ENCODE measurements around the gene SPRY4. TPM values are rescaled to one million over a fixed set of nuclear protein-coding genes. Genes with fewer than 3 reads are reported as not detected.
"Not testable (repeated sequence)": the region's sequence is repeated elsewhere in the genome, so short reads cannot be mapped to it uniquely, and the experiment has no call there.

The SPRY4 gene
- total RNA-seq, 2 experiments from 2014 or later, result 0.05 to 0.27 TPM

DNA sequence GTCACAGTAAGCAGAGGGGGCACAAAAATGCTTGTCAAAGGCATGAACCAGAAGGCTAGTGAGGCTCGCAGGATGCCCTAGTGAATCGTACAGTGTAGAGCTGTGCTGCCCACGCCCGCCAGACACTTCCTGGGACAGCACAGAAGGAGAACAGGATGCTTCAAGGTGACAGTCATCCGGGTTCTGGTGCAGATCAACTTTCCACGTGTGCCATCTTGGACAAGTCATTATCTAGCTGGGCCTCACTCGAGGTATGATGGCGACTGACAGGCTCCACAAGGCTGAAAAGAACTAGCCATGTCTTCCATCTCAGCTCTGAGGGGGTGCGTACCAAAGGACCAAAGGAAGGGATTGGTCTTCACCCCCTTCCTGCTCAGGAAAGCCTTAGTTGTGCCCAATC, 14.0 kb downstream of the SPRY4 start:
- ChIA-PET POLR2A (no interaction called here), CTCF (interaction anchor here (2.1 kb wide), 1 partner anchor 13 kb away, joined by 8 read pairs; no protein-coding TSS in a partner anchor)
- H3K27me3 Mint-ChIP-seq, result no peaks in the 10 kb centered on the region
- H3K27ac Mint-ChIP-seq, result no peak overlapping the region
- H3K9me3 Mint-ChIP-seq, result no peaks in the 10 kb centered on the region
- peaks cover 5% of the 10 kb centered on the region for H3K4me1 Mint-ChIP-seq
- DNase-seq, result no peak
- no peak overlapping the region for H3K4me3 Mint-ChIP-seq
- no peaks in the 10 kb centered on the region for H3K36me3 Mint-ChIP-seq (ENCODE audit: low read depth)

DNA sequence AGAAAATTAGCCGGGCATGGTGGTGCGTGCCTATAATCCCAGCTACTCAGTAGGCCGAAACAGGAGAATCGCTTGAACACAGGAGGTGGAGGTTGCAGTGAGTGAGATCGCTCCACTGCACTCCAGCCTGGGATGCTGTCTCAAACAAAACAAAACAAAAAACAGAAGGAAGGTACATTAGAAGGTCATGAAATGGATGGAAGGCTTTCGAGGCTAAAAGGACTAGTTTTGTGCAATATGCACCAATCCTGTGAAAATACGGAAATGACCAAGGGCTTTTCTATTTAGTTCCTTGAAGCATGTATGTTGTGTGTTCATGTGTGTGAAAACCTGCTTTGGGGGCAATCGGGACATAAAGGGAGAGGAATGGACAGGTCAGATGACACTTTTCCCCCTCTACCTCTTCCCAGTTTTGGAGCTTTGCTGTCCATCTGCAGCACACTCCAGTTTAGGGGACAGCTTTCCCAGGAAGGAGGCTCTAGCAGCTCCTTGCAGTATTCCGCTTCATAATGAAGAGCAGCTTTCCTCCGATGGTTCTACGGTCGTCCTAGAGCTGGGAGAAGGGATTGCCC, 15.0 kb downstream of the SPRY4 start:
- H3K27me3 Mint-ChIP-seq, result no peaks in the 10 kb centered on the region
- no peak overlapping the region for H3K27ac Mint-ChIP-seq
- POLR2A ChIA-PET, result no interaction called here
- no peaks in the 10 kb centered on the region for H3K9me3 Mint-ChIP-seq
- no peaks in the 10 kb centered on the region for H3K36me3 Mint-ChIP-seq (ENCODE audit: low read depth)
- CTCF ChIA-PET, result interaction anchor here (0.6 to 2.1 kb wide), 3 partner anchors 10 to 28 kb away, joined by 3 to 8 read pairs (median 3); no protein-coding TSS in a partner anchor
- H3K4me1 Mint-ChIP-seq, result peaks cover 2% of the 10 kb centered on the region
- no peak for DNase-seq
- no peak overlapping the region for H3K4me3 Mint-ChIP-seq

DNA sequence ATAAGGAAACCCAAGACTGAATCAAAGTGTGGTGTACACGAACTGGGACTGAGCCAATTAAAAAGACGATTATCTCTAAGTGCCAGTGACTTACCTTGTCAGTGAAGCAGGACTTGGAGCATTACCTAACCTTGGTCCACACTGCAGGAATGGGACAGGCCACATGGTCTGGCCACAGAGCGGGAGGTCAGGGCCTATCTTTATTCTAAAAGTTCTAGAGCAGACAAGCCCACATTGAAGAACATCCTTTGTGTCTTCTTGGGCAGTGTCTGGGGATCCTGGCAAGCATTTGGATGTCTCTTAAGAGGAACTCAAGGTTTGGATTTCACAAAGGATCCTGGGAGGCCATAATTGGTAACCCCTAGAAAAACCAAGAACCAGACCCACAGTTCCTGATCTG, 16.5 kb downstream of the SPRY4 start:
- Mint-ChIP-seq H3K36me3 (ENCODE audit: low read depth) (no peaks in the 10 kb centered on the region), H3K4me3 (no peak overlapping the region), H3K4me1 (peaks cover 2% of the 10 kb centered on the region), H3K9me3 (no peaks in the 10 kb centered on the region), H3K27me3 (peaks cover 2% of the 10 kb centered on the region), H3K27ac (no peak overlapping the region)
- POLR2A ChIA-PET, result no interaction called here
- CTCF ChIA-PET, result no interaction called here
- no peak for DNase-seq

DNA sequence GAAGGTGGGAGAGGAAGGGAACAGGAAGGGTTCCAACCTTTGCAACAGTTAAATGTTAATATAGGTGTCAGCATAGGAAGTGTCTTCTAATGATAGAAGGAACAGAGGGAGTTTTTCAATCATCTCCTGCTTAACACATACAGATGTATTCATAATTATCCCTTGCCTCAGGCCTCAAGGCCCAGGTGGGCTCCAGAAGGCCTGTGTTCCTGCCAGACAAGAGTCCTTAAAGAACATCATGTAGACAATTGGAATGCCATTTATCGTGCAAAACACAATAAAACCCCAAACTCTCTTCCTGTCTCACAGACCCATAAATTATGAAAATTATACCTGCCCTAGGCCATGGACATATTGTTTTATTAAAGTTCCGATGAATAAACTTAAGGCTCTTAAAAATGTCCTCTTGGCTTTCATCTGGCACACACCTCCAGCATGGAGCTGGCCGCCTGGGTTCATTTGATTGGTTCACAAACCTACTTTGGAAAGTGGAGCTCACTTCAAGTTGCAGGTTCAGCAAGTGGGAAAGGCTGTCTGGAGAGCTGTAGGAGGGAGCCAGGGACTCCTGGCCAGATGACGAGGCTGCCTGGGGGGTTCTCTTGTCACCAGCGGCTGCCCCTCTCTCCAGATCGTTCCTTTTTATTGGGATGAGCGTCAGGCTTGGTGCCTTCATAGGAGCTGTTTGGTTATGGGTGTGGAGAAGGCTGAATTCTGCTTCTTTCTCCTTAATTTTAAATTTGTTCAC, 17.5 kb downstream of the SPRY4 start:
- Mint-ChIP-seq H3K4me1 (peaks cover 2% of the 10 kb centered on the region), H3K27ac (no peak overlapping the region), H3K27me3 (peaks cover 2% of the 10 kb centered on the region), H3K4me3 (no peak overlapping the region), H3K9me3 (no peaks in the 10 kb centered on the region), H3K36me3 (ENCODE audit: low read depth) (no peaks in the 10 kb centered on the region)
- DNase-seq, result no peak
- ChIA-PET CTCF (no interaction called here), POLR2A (interaction anchor here (0.6 kb wide), 1 partner anchor 102 kb away, joined by 4 read pairs; no protein-coding TSS in a partner anchor)

DNA sequence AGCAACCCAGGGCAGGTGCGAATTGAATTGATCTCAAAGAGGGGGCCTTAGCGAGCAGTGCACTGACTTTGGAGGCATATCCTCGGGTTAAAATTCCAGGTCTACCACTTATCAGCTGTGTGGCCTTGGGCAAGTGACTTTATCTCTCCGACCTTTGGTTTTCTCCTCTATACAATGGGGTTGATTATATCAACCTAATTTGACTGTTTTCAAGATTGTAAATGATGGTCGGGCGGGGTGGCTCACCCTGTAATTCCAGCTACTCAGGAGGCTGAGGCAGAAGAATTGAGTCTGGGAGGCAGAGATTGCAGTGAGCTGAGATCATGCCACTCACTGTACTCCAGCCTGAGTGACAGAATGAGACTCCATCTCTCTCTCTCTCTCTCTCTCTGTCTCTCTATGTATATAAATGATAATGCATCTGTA, 18.7 kb downstream of the SPRY4 start:
- CTCF ChIA-PET, result interaction anchor here (0.6 to 0.7 kb wide), 2 partner anchors 114 to 328 kb away, joined by 5 read pairs; no protein-coding TSS in a partner anchor
- POLR2A ChIA-PET, result no interaction called here
- Mint-ChIP-seq H3K27ac (no peak overlapping the region), H3K27me3 (peaks cover 2% of the 10 kb centered on the region), H3K4me1 (peaks cover 11% of the 10 kb centered on the region), H3K4me3 (no peak overlapping the region), H3K9me3 (no peaks in the 10 kb centered on the region), H3K36me3 (ENCODE audit: low read depth) (no peaks in the 10 kb centered on the region)
- DNase-seq, result no peak

DNA sequence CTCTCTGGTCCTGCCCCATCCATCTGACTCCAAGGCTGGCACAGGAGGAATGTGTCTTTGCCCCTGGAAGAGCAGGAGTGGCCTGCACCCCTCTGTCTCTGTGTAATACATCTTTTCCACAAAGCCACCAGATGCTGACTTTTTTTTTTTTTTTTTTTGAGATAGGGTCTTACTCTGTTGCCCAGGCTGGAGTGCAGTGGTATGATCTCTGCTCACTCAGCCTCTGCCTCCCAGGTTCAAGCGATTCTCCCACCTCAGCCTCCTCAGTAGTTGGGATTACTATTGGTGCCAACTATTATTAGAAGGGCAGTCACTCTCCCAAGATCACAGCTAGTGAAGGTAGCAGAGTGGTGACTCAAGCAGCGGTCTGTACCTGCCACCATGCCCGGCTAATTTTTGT, 19.6 kb downstream of the SPRY4 start:
- no peak overlapping the region for H3K27ac Mint-ChIP-seq
- no peak for DNase-seq
- ChIA-PET POLR2A (no interaction called here), CTCF (no interaction called here)
- H3K9me3 Mint-ChIP-seq, result no peaks in the 10 kb centered on the region
- peaks cover 13% of the 10 kb centered on the region for H3K4me1 Mint-ChIP-seq
- peaks cover 2% of the 10 kb centered on the region for H3K27me3 Mint-ChIP-seq
- H3K4me3 Mint-ChIP-seq, result no peak overlapping the region
- H3K36me3 Mint-ChIP-seq (ENCODE audit: low read depth), result no peaks in the 10 kb centered on the region

DNA sequence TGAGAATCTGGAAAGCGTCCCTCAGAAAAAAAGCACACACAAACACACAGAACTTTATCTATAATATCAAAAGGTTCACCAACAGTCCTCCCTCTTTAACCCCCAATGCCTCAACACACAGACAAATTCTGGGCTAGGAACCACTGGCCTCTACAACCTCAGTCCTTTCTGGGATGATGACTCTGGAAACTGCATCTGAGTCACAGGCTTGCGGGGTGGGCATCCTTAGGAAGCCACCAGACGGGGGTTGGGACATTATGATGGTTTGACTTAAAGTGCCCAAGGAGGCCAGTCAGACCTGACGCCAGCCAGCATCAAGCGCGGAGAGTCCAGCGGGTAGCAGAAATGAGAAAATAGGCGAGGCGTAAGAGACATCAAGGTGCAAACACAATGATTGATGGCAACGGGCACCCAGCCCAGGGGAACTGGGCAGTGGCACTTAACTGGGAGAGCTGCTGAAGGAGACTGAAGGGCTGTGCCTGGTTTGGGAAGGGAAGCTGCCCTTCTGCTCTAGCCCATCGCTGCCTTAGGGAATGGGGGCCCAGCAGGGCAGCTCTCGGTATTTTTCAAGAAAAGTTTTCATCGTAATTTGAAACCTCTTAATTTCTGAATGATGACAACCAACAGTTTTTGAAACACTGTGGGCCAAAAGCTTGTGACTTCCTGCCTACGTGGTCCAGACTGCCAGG, 20.7 kb downstream of the SPRY4 start:
- no peaks in the 10 kb centered on the region for H3K36me3 Mint-ChIP-seq (ENCODE audit: low read depth)
- no peak overlapping the region for H3K27ac Mint-ChIP-seq
- no peak for DNase-seq
- no peak overlapping the region for H3K4me3 Mint-ChIP-seq
- CTCF ChIA-PET, result no interaction called here
- POLR2A ChIA-PET, result no interaction called here
- peaks cover 2% of the 10 kb centered on the region for H3K27me3 Mint-ChIP-seq
- peaks cover 13% of the 10 kb centered on the region for H3K4me1 Mint-ChIP-seq
- no peaks in the 10 kb centered on the region for H3K9me3 Mint-ChIP-seq

DNA sequence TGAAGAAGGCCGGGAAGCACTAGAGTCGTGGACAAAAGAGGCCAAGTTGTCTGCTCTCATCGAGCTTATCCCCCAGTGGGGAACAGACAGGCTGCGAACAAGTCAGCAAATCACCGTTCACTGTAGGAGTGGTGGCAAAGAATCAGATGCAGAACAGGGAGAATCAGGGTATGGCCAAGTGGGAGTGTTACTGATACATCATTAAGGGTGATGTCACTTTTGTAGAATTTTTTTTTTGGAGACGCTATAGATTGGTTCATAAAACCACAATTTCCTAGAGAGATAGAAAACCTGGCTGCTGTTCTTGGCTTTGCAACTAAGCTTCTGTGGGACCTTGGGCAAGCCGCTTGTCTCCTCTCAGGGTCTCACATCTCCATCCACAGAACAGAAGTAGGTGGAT, 21.3 kb downstream of the SPRY4 start:
- H3K27ac Mint-ChIP-seq, result no peak overlapping the region
- no peak overlapping the region for H3K4me3 Mint-ChIP-seq
- CTCF ChIA-PET, result interaction anchor here (0.6 to 1.2 kb wide), 2 partner anchors 12 to 20 kb away, joined by 3 to 4 read pairs; no protein-coding TSS in a partner anchor
- no peak for DNase-seq
- H3K9me3 Mint-ChIP-seq, result no peaks in the 10 kb centered on the region
- no peaks in the 10 kb centered on the region for H3K36me3 Mint-ChIP-seq (ENCODE audit: low read depth)
- H3K27me3 Mint-ChIP-seq, result peaks cover 4% of the 10 kb centered on the region
- peaks cover 13% of the 10 kb centered on the region for H3K4me1 Mint-ChIP-seq
- POLR2A ChIA-PET, result no interaction called here

DNA sequence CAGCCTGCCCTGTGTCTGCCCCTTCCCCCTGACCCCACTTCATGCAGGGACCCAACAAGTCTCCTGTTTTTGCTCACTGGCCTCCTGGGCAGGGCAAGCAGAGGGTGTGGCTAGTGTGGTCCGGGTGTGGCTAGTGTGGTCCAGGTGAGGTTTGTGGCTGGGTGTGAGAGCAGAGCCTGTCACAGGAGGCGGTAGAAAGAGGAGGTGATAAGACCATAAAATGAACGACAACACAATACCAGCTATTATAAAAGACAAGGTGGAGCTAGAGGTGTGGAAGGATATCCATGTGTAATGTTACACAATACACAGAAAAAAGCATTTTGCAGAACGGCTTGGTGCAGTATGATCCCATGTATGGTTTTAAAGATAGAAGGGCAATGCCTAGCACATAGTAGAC, 23.3 kb downstream of the SPRY4 start:
- Mint-ChIP-seq H3K27ac (no peak overlapping the region), H3K4me3 (no peak overlapping the region), H3K36me3 (ENCODE audit: low read depth) (no peaks in the 10 kb centered on the region), H3K4me1 (peaks cover 13% of the 10 kb centered on the region), H3K9me3 (no peaks in the 10 kb centered on the region), H3K27me3 (peaks cover 4% of the 10 kb centered on the region)
- peak; percentile 31 for DNase-seq
- ChIA-PET CTCF (no interaction called here), POLR2A (no interaction called here)

DNA sequence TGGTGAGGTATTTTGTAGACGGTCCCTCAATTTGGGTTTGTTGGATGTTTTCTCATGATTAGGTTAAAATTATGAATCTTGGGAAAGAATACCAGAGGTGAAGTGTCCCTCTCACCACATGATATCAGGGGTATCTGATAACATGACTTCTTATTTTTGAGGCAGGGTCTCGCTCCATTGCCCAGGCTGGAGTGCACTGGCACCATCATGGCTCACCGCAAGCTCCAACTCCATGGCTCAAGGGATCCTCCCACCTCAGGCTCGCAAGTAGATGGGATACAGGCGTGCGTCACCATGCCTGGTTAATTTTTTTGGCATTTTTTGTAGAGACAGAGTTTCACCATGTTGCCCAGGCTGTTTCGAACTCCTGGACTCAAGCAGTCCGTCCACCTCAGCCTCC, 24.1 kb downstream of the SPRY4 start:
- ChIA-PET POLR2A (no interaction called here), CTCF (no interaction called here)
- no peaks in the 10 kb centered on the region for H3K9me3 Mint-ChIP-seq
- no peaks in the 10 kb centered on the region for H3K36me3 Mint-ChIP-seq (ENCODE audit: low read depth)
- DNase-seq, result no peak
- H3K4me1 Mint-ChIP-seq, result peaks cover 12% of the 10 kb centered on the region
- H3K4me3 Mint-ChIP-seq, result no peak overlapping the region
- no peak overlapping the region for H3K27ac Mint-ChIP-seq
- peaks cover 7% of the 10 kb centered on the region for H3K27me3 Mint-ChIP-seq

DNA sequence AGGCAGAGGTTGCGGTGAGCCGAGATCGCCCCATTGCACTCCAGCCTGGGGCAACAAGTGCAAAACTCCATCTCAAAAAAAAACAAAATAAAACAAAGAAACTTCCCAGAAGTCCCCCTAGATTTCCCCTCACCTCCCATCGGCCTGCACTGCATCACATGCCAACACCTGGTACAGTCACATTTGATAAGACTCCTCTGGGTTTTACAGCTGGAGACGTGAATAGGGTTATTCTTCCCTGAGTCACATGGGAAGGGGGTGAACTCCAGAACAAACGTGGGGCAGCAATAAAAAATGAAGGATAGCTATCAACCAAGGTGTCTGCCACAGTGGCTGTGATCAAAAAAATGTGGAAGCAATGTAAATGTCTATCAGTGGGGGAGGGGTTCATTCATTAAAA, 26.0 kb downstream of the SPRY4 start:
- Mint-ChIP-seq H3K9me3 (no peaks in the 10 kb centered on the region), H3K27ac (no peak overlapping the region), H3K36me3 (ENCODE audit: low read depth) (no peaks in the 10 kb centered on the region), H3K27me3 (peaks cover 5% of the 10 kb centered on the region), H3K4me3 (no peak overlapping the region), H3K4me1 (peaks cover 11% of the 10 kb centered on the region)
- ChIA-PET CTCF (interaction anchor here (0.6 to 1.4 kb wide), 5 partner anchors 10 to 607 kb away, joined by 3 read pairs; no protein-coding TSS in a partner anchor), POLR2A (no interaction called here)
- DNase-seq, result no peak

DNA sequence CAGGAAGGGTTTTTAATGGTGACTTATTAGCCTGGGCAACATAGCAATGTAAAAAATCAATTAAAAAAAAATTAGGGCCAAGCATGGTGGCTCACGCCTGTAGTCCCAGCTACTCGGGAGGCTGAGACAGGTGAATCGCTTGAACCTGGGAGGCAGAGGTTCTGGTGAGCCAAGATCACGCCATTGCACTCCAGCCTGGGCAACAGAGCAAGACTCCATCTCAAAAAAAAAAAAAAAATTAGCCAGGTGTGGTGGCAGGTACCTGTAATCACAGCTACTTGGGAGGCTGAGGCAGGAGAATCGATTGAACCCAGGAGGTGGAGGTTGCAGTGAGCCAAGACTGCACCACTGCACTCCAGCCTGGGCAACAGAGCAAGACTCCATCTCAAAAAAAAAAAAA, 27.0 kb downstream of the SPRY4 start:
- CTCF ChIA-PET, result interaction anchor here (1.0 to 1.7 kb wide), 5 partner anchors 9 to 606 kb away, joined by 3 to 8 read pairs (median 3); no protein-coding TSS in a partner anchor

DNA sequence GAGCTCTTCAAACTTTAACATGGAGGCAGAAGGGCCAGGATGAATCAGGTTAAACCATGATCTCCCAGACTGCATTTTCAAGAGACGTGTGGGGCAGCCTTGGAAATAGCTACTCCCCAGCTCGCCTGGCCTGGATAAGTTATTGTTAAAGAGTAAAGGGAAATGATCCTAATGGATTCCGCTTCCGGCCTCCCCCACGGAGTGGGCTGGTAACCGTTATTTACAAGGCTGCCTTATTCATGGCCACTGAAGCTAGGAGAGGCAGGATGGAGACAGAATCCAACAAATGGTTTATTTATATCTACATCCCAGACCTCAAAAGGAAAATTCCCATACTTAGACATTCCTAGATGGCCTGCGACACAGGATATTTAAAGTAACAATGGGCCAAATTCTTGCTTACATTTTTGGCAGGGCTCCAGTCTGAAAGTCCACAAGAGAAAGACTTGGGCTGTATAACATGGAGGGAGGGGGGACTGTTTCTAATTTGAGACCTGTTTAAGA, 27.9 kb downstream of the SPRY4 start:
- H3K27ac Mint-ChIP-seq, result no peak overlapping the region
- POLR2A ChIA-PET, result no interaction called here
- H3K36me3 Mint-ChIP-seq (ENCODE audit: low read depth), result no peaks in the 10 kb centered on the region
- CTCF ChIA-PET, result interaction anchor here (1.3 to 1.7 kb wide), 2 partner anchors 13 to 307 kb away, joined by 3 to 8 read pairs; no protein-coding TSS in a partner anchor
- no peak overlapping the region for H3K4me3 Mint-ChIP-seq
- H3K27me3 Mint-ChIP-seq, result peaks cover 5% of the 10 kb centered on the region
- no peaks in the 10 kb centered on the region for H3K9me3 Mint-ChIP-seq
- peaks cover 10% of the 10 kb centered on the region for H3K4me1 Mint-ChIP-seq
- DNase-seq, result no peak

More for the DNA sequence above, 27.0 kb downstream of the SPRY4 start:
- not testable (repeated sequence) for H3K27me3 Mint-ChIP-seq; H3K36me3 Mint-ChIP-seq (ENCODE audit: low read depth); H3K9me3 Mint-ChIP-seq; H3K4me3 Mint-ChIP-seq; H3K27ac Mint-ChIP-seq; DNase-seq
- POLR2A ChIA-PET, result interaction anchor here (0.6 kb wide), 1 partner anchor 57 kb away, joined by 5 read pairs; no protein-coding TSS in a partner anchor
- H3K4me1 Mint-ChIP-seq, result peaks cover 11% of the 10 kb centered on the region
